Smooth muscle cell of the pulmonary artery (primary cell): Measurements from ENCODE around the gene PANK1. TPM values are rescaled to one million over a fixed set of nuclear protein-coding genes. Genes with fewer than 3 reads are reported as not detected.

Source experiments
- total RNA-seq: library from RNA; depleted of rRNA; stranded (reverse); fragments of >200 nt; gene quantifications from 2 replicates; pipeline ENCODE4 v1.2.3, GENCODE V29; 2014

PANK1 gene
- 6.6 and 7.0 TPM in 2 replicates for total RNA-seq

GRCh38 chr10:89644967-89645741 is at the start of gene PANK1:
TSS of gene PANK1 (minus strand) at chr10:89645242. CDS start at chr10:89644891, 351 bp downstream.

GRCh38 chr10:89535171-89536012 is 109.7 kb downstream of the PANK1 start, which contains the start of gene SLC16A12:
TSS of gene SLC16A12 (minus strand) at chr10:89535594. CDS start at chr10:89462578, 73,016 bp downstream.

Other genes starting within 250 kb of the PANK1 start
- gene IFIT5, start 230.7 kb downstream of the PANK1 start, total RNA-seq, result 10.4 and 20.9 TPM in 2 replicates
- 0.10 and 0.33 TPM in 2 replicates for gene SLC16A12, start 109.6 kb downstream of the PANK1 start, total RNA-seq
- 2.6 and 6.8 TPM in 2 replicates for gene KIF20B, start 56.3 kb upstream of the PANK1 start, total RNA-seq